HG03442 (cell line): Measurements from ENCODE around the gene PPM1N.
"Not testable (repeated sequence)": the region's sequence is repeated elsewhere in the genome, so short reads cannot be mapped to it uniquely, and the experiment has no call there.

ENCODE experiments used
- ATAC-seq: cut with Tn5 transposase; IDR thresholded peaks from one replicate; pipeline ENCODE4 v1.9.1; 2021; ENCODE audit warnings: mild to moderate bottlenecking, moderate library complexity; ENCODE audit not compliant: unreplicated experiment

PPM1N gene

GRCh38 chr19:45507872-45508416 is 9.7 kb downstream of the PPM1N start:
- no peak for ATAC-seq

- ATAC-seq = no peak
Measured at GRCh38 chr19:45508417-45508860, 10.2 kb downstream of the PPM1N start.

GRCh38 chr19:45508861-45509691 is 10.8 kb downstream of the PPM1N start:
- ATAC-seq = no peak

GRCh38 chr19:45509692-45510015 is 11.4 kb downstream of the PPM1N start:
- ATAC-seq = no peak

- not testable (repeated sequence) for ATAC-seq
Measured at GRCh38 chr19:45510352-45510751, 12.1 kb downstream of the PPM1N start.

GRCh38 chr19:45511074-45511473 is 12.8 kb downstream of the PPM1N start:
- ATAC-seq = no peak

GRCh38 chr19:45512881-45513483 is 14.7 kb downstream of the PPM1N start:
- no peak for ATAC-seq

- no peak for ATAC-seq
Measured at GRCh38 chr19:45514376-45515051, 16.3 kb downstream of the PPM1N start.

DNA sequence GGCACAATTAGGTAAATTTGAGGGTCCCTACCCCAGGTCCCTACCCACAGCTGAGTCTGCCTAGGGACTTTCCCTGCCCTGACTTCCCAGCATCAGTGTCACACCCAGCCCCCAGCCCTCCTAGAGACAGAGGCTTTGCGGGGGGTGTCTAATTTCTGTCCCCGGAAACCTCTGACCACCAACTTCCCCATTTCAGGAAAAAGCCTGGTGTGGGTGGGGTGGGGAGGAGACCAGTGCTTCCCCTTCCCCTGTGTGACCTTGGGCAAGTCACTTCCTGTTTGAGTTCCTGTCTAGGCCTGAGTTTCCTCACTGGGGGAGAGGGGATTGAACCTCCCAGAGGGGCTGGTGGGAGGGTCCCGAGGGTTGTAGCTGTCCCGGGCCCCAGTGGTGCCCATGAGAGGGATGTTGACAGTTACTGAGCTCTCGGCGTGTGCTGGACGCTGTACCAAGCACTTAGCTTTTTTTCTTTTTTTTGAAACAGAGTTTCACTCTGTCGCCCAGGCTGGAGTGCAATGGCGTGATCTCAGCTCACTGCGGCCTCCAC is 16.9 kb downstream of the PPM1N start:
- ATAC-seq = no peak

DNA sequence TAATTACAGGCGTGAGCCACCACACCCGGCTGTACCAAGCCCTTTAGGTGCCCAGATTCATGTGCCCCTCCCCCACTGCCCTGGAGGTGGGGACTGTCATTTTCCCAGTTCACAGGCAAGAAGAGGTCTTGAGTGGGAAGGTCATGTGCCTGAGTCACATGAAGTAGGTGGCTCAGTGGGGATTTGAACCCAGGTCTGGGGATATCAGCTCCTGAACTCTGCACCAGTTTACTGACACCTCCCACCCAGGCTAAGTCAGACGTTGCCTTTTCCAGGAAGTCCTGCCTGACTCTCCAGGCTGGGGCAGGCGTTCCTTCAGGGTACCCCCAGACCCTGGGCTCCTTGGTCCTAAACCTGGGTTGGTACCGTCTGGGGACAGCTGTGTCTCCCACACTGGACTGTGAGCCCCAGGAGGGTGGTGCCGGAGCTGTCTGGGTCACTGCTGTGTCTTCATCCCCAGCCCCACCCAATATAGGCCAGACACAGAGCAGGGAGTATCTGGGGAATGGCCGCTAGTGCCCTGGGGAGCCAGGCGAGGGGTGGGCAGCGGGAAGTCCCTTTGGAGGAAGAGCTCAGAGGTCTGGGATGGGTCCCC is 17.7 kb downstream of the PPM1N start:
- ATAC-seq = no peak

DNA sequence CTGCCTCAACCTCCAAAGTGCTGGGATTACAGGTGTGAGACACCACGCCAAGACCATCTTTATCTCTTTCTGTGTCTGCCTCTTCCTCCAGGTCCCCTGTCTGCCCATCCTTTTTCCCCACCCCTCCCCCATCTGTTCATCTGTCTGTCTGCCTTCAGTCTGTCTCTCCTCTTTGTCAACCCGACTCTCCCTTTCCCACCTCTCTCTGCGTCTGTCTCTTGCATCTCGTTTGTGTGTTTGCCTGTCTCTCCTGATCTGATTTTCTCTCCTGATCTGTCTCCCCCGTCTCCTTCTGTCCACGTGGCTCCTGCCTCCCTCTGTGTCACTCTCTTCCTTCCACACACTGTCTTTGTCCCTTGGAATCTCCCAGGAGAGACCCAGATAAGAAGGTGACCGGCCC is 19.0 kb downstream of the PPM1N start:
- ATAC-seq = no peak

- no peak for ATAC-seq
Measured at GRCh38 chr19:45517641-45518468, 19.6 kb downstream of the PPM1N start.

DNA sequence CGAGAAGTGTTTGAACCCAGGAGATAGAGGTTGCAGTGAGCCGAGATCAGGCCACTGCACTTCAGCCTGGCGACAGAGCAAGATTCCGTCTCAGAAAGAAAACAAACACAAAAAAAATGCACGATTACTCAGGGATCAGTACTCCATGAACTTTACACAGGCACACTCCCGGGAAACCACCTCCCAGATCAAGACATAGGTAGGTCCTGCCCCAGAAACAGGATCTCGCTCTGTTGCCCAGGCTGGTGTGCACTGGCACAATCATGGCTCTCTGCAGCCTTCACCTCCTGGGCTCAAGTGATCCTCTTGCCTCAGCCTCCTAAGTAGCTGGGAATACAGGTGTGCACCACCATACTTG is 20.2 kb downstream of the PPM1N start:
- ATAC-seq = no peak

DNA sequence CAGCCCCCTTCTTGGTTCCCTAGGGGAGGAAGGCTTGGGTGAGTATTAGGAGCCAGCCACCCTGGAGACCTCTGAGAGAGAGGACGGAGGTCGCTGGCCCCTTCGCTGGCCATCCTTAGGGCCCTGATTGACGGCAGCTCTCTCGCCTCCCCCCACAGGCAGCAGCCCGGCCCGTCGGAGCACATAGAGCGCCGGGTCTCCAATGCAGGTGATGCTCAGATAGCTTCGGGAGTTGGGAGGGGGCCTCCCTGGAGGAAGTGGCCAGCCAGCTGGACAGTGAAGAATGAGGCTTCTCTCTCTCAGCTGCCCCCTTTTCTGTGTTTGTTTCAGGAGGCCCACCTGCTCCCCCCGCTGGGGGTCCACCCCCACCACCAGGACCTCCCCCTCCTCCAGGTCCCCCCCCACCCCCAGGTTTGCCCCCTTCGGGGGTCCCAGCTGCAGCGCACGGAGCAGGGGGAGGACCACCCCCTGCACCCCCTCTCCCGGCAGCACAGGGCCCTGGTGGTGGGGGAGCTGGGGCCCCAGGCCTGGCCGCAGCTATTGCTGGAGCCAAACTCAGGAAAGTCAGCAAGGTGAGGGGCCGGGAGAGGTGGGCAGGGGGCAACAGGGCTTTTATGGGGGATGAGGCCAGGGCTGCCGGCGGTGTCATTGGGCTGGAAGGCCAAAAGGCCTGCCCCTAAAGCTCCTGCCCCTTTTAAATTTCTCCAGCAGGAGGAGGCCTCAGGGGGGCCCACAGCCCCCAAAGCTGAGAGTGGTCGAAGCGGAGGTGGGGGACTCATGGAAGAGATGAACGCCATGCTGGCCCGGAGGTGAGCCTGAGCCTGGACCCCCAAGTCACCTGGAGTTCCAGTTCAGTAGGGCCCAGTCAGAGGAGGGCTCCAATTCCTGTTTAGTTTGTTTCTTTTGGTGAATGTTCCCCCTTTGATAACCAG is 24.0 kb downstream of the PPM1N start:
- no peak for ATAC-seq

DNA sequence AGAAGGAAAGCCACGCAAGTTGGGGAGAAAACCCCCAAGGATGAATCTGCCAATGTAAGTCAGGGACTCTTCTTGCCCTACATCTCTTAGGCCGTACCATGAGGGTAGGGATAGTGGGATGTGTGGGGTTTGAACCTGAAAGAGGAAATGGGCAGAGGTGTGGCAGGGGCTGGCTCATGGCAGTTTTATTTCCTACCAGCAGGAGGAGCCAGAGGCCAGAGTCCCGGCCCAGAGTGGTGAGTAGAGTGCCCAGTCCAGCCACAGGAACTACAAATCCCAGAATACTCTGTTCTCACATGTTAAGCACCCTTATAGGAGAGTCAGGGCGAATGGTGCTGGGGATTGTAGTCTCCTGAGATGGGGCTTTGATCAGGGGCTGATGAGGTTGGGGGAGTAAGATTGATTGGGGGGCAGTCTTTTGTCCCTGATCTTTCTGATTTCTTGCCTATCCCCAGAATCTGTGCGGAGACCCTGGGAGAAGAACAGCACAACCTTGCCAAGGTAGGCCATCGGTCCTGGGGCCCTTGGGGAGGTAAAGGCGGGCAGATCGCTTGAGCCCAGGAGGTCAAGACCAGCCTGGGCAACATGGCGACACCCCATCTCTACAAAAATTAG is 25.5 kb downstream of the PPM1N start:
- ATAC-seq = peak; percentile 78

- ATAC-seq = no peak
Measured at GRCh38 chr19:45524575-45525129, 26.4 kb downstream of the PPM1N start.

DNA sequence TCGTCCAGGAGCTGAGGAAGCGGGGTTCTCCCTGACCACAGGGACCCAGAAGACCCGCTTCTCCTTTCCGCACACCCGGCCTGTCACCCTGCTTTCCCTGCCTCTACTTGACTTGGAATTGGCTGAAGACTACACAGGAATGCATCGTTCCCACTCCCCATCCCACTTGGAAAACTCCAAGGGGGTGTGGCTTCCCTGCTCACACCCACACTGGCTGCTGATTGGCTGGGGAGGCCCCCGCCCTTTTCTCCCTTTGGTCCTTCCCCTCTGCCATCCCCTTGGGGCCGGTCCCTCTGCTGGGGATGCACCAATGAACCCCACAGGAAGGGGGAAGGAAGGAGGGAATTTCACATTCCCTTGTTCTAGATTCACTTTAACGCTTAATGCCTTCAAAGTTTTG is 27.9 kb downstream of the PPM1N start:
- ATAC-seq = no peak

- no peak for ATAC-seq
Measured at GRCh38 chr19:45526971-45527370, 28.7 kb downstream of the PPM1N start.
